Endothelial cell of umbilical vein (primary cell): ENCODE measurements around the gene ZNF487. TPM values are rescaled to one million over a fixed set of nuclear protein-coding genes. Genes with fewer than 3 reads are reported as not detected.

Experiments
- BruUV-seq: library from RNA; stranded (reverse); fragments of 400-500 nt; replicated peaks from 2 replicates; lab custom pipeline; 2021; lab: Mats Ljungman, UMichigan
- CTCF ChIA-PET: fragments of 300-600, 350-600 bp; sonication (Branson Sonifier 250); formaldehyde crosslinking; loops from one replicate; lab custom pipeline; 2021; ENCODE audit warnings: antibody characterized with exemption, inconsistent platforms; lab: Charles Lee
- POLR2A ChIA-PET: fragments of 300-600, 350-600 bp; sonication (Branson Sonifier 250); formaldehyde crosslinking; loops from one replicate; lab custom pipeline; 2021; ENCODE audit warnings: antibody characterized with exemption, inconsistent platforms; lab: Charles Lee
- DNase-seq: peaks from one replicate; pipeline ENCODE4 v3.0.0-alpha.2; 2011; ENCODE audit warnings: low read depth, low spot score
- FAIRE-seq: peaks from 2 replicates; lab custom pipeline; 2011; peaks lifted over from hg19 to GRCh38; lab: Jason Lieb, UNC
- H2AFZ ChIP-seq: 2 replicates; pipeline ENCODE4 v1.6.0; 2012; ENCODE audit warnings: low read depth, low read length, control low read depth, inconsistent platforms
- H3K27ac ChIP-seq: 2 replicates; pipeline ENCODE4 v1.5.1; 2011; ENCODE audit warnings: low read depth, mild to moderate bottlenecking, control low read depth, low read length, moderate library complexity; ENCODE audit not compliant: insufficient read depth
- H3K27me3 ChIP-seq, 2 experiments: 2 replicates each; pipeline versions ENCODE4 v1.6.0 to v1.6.1; 2011; ENCODE audit warnings: low read length in 2 of 2, mixed read lengths in 1 of 2; ENCODE audit not compliant: control insufficient read depth in 2 of 2, insufficient read depth in 2 of 2
- H3K36me3 ChIP-seq, 2 experiments: 2 replicates in 1 of 2; 3 replicates in 1 of 2; pipeline ENCODE4 v1.5.1; 2011; ENCODE audit warnings: low read length in 2 of 2, mild to moderate bottlenecking in 1 of 2, moderate library complexity in 1 of 2; ENCODE audit not compliant: control insufficient read depth in 2 of 2, insufficient read depth in 2 of 2; ENCODE audit errors: extremely low read depth in 1 of 2
- H3K4me1 ChIP-seq: 3 replicates; pipeline ENCODE4 v1.5.1; 2011; ENCODE audit warnings: mild to moderate bottlenecking, low read length; ENCODE audit not compliant: control insufficient read depth, insufficient read depth; ENCODE audit errors: extremely low read depth
- H3K4me2 ChIP-seq: 2 replicates; pipeline ENCODE4 v1.6.1; 2011; ENCODE audit warnings: low read length, control low read depth, mixed read lengths; ENCODE audit not compliant: insufficient read depth
- H3K4me3 ChIP-seq, 3 experiments: fragments of 200-600 bp in 1 of 3; sonication (generic), shearing (Covaris generic) in 1 of 3; replicated peaks in 1 of 3; 2 replicates each; pipeline ENCODE4 v1.5.1; 2011 to 2016; ENCODE audit warnings: control low read depth in 3 of 3, low read length in 3 of 3, mild to moderate bottlenecking in 2 of 3, inconsistent platforms in 1 of 3, low read depth in 1 of 3, moderate library complexity in 1 of 3; ENCODE audit not compliant: insufficient read depth in 1 of 3
- H3K79me2 ChIP-seq: 2 replicates; pipeline ENCODE4 v1.6.0; 2012; ENCODE audit warnings: low read length, inconsistent platforms; ENCODE audit not compliant: control insufficient read depth, insufficient read depth
- H3K9ac ChIP-seq: replicated peaks from 2 replicates; pipeline ENCODE3; 2011; ENCODE audit warnings: low read length, control low read depth; ENCODE audit not compliant: insufficient read depth; ENCODE audit errors: extremely low read depth
- H3K9me1 ChIP-seq: replicated peaks from 3 replicates; pipeline ENCODE4 v1.6.0; 2011; ENCODE audit warnings: mild to moderate bottlenecking, low read length; ENCODE audit not compliant: control insufficient read depth, insufficient read depth; ENCODE audit errors: extremely low read depth
- H3K9me3 ChIP-seq: replicated peaks from 2 replicates; pipeline ENCODE4 v1.5.1; 2012; ENCODE audit warnings: low read length, inconsistent platforms; ENCODE audit not compliant: control insufficient read depth, insufficient read depth
- H4K20me1 ChIP-seq: replicated peaks from 2 replicates; pipeline ENCODE3; 2011; ENCODE audit warnings: mild to moderate bottlenecking, low read length; ENCODE audit not compliant: control insufficient read depth, insufficient read depth; ENCODE audit errors: extremely low read depth
- FOS ChIP-seq: IDR thresholded peaks from 2 replicates; pipeline ENCODE4 v1.6.1; 2011; ENCODE audit warnings: mild to moderate bottlenecking, low read length, moderate library complexity, borderline replicate concordance; ENCODE audit not compliant: insufficient read depth
- GATA2 ChIP-seq: IDR thresholded peaks from 2 replicates; pipeline ENCODE4 v1.7.0; 2011; ENCODE audit warnings: low read depth, mild to moderate bottlenecking, moderate library complexity, mixed read lengths, low read length; ENCODE audit not compliant: insufficient read length, insufficient read depth
- JUN ChIP-seq: IDR thresholded peaks from 2 replicates; pipeline ENCODE4 v1.6.1; 2011; ENCODE audit warnings: borderline replicate concordance, low read depth; ENCODE audit not compliant: insufficient read length, insufficient read depth
- MYC ChIP-seq: IDR thresholded peaks from one replicate; pipeline ENCODE4 v1.6.1; 2011; ENCODE audit warnings: mild to moderate bottlenecking, low read depth, low read length
- POLR2A ChIP-seq: IDR thresholded peaks from 2 replicates; pipeline ENCODE4 v1.6.1; 2012; ENCODE audit warnings: low read depth, mild to moderate bottlenecking, control low read depth, low read length
- POLR2AphosphoS5 ChIP-seq: IDR thresholded peaks from 2 replicates; pipeline ENCODE4 v1.6.1; 2012; ENCODE audit warnings: low read depth, mild to moderate bottlenecking, control low read depth, low read length, moderate library complexity; ENCODE audit not compliant: insufficient read depth
- dilution Hi-C: fragments of 300-500 bp; cut with MboI; formaldehyde crosslinking; loops from one replicate; pipeline ENCODE4 v1.15.0; 2019; ENCODE audit warnings: low sequenced_read_pairs; ENCODE audit not compliant: extremely low pct_ligation_motif_present
- intact Hi-C: fragments of 100-400 bp; cut with micrococcal nuclease; formaldehyde crosslinking; loops from one replicate; pipeline ENCODE4 v1.10.0; 2022
- polyA plus RNA-seq, 4 experiments: library from polyadenylated mRNA; depleted of rRNA in 3 of 4; stranded (reverse) in 3 of 4; unstranded in 1 of 4; fragments of >200 nt; gene quantifications; 2 replicates each; pipeline versions ENCODE4 v1.2.1 to v1.2.3, GENCODE V29; 2011 to 2012; ENCODE audit warnings: missing spikeins in 1 of 4
- total RNA-seq: library from RNA; stranded (reverse); gene quantifications from 2 replicates; pipeline ENCODE4 v1.2.3, GENCODE V29; 2021
- TF ChIP-seq, protein P1 (sequence below): IDR thresholded peaks from 2 replicates; pipeline ENCODE4 v1.6.1; 2011; ENCODE audit not compliant: insufficient read depth, insufficient read length
- TF ChIP-seq, protein P2 (sequence below), 2 donors: IDR thresholded peaks; 1 replicate in 1 of 2; 2 replicates in 1 of 2; pipeline ENCODE4 v1.5.1; 2011; ENCODE audit warnings: low read length in 2 of 2, mild to moderate bottlenecking in 2 of 2, moderate library complexity in 2 of 2, control low read depth in 1 of 2, inconsistent platforms in 1 of 2, low read depth in 1 of 2; ENCODE audit not compliant: insufficient read depth in 1 of 2; ENCODE audit errors: extremely low read depth in 1 of 2

Gene ZNF487
- total and polyA plus RNA-seq, 2 donors (not counting 3 experiments of a cell fraction or from before 2014, with no cell fraction given) = 2.1 to 2.6 TPM

DNA sequence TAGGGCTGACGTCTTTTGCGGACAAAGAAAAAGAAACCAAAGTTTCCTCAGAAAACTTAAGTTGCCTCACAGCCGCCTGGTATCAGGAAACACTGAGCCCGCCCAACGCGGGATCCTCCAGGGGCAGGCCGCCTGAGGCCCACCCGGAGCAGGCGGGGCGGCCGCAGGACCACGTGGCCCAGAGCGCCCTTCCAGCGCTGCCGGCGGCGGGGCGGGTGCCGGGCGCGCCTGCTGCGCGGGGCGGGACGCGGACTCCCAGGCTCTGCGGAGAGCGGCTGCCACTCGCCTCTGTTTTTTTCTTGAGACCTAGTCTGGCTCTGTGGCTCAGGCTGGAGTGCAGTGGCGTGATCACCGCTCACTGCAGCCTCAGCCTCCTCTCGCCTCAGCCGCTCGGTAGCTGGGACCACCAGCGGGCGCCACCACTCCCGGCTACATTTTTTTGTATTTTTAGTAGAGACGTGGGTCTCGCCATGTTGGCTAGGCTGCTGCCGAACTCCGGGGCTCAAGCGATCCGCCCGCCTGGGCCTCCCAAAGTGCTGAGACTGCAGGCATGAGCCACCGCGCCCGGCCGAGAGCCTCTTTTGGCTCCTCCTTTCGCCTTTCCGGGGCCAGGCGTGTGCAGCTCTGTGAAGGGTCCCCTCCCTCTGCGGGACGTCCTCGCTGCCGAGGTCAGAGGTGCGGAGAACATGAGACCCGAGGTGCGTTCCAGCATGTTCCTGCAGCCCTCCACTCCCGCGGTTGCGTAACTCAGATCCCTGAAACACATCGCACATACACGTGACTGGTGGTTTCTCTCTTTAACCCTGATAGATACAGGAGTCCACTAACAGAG, 16.3 kb upstream of the ZNF487 start:
- intact Hi-C loops = loop anchor here (1.0 kb wide), 3 partner anchors 11 to 23 kb away; partner anchors contain the start of gene HNRNPF
- TSS peak; percentile 58 for BruUV-seq
- DNase-seq = peak; percentile 84

More for the DNA sequence above, 16.3 kb upstream of the ZNF487 start:
- POLR2A ChIA-PET = interaction anchor here (0.6 to 1.4 kb wide), 3 partner anchors 11 to 20 kb away, joined by 3 to 6 read pairs (median 4); partner anchors contain the start of genes HNRNPF and ZNF487
- Histone ChIP-seq H3K9me3 (no peaks in the 10 kb centered on the region), H2AFZ (peak overlapping the region; percentile 86), H3K4me3 (peak overlapping the region; percentile 11 to 51 (median 37)), H3K27ac (peak overlapping the region; percentile 68), H3K36me3 (no peaks in the 10 kb centered on the region), H4K20me1 (no peaks in the 10 kb centered on the region), H3K79me2 (no peaks in the 10 kb centered on the region), H3K9me1 (no peaks in the 10 kb centered on the region), H3K4me1 (peaks cover 16% of the 10 kb centered on the region), H3K27me3 (no peaks in the 10 kb centered on the region), H3K9ac (peak overlapping the region; percentile 72), H3K4me2 (peak overlapping the region; percentile 76)
- no peak for TF ChIP-seq GATA2
- TF ChIP-seq, protein P1, sequence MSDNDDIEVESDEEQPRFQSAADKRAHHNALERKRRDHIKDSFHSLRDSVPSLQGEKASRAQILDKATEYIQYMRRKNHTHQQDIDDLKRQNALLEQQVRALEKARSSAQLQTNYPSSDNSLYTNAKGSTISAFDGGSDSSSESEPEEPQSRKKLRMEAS = peak; percentile 76
- no peak for TF ChIP-seq MYC
- TF ChIP-seq JUN = no peak
- no peak for TF ChIP-seq FOS
- TF ChIP-seq POLR2AphosphoS5 = peak; percentile 89
- TF ChIP-seq, protein P2, sequence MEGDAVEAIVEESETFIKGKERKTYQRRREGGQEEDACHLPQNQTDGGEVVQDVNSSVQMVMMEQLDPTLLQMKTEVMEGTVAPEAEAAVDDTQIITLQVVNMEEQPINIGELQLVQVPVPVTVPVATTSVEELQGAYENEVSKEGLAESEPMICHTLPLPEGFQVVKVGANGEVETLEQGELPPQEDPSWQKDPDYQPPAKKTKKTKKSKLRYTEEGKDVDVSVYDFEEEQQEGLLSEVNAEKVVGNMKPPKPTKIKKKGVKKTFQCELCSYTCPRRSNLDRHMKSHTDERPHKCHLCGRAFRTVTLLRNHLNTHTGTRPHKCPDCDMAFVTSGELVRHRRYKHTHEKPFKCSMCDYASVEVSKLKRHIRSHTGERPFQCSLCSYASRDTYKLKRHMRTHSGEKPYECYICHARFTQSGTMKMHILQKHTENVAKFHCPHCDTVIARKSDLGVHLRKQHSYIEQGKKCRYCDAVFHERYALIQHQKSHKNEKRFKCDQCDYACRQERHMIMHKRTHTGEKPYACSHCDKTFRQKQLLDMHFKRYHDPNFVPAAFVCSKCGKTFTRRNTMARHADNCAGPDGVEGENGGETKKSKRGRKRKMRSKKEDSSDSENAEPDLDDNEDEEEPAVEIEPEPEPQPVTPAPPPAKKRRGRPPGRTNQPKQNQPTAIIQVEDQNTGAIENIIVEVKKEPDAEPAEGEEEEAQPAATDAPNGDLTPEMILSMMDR (IDR thresholded peaks at IDR 0.05; ENCODE audit: extremely low read depth in 1 of 2, insufficient read depth in 1 of 2, low read depth in 1 of 2, low read length in 2 of 2) = peak in 1 of 2 donors; percentile 23
- TF ChIP-seq POLR2A = peak; percentile 68
- dilution Hi-C loops = no loop called here
- CTCF ChIA-PET = interaction anchor here (1.3 to 2.1 kb wide), 3 partner anchors 11 to 24 kb away, joined by 4 to 8 read pairs (median 6); partner anchors contain the start of gene HNRNPF
- FAIRE-seq = peak; percentile 78
